Large intestine (tissue), 3 donors: Measurements from ENCODE around the gene MRPS25. TPM values are rescaled to one million over a fixed set of nuclear protein-coding genes. Genes with fewer than 3 reads are reported as not detected.

Source experiments
- DNase-seq, 2 donors: peaks; one replicate each; pipeline versions ENCODE4 v3.0.0 to v3.0.0-alpha.2; 2013
- H3K27ac ChIP-seq: one replicate; pipeline ENCODE4 v1.5.1; 2013; ENCODE audit warnings: low read length
- H3K27me3 ChIP-seq: 2 replicates; pipeline ENCODE4 v1.6.1; 2013; ENCODE audit warnings: low read length; ENCODE audit not compliant: control insufficient read depth, insufficient read depth
- H3K36me3 ChIP-seq: 2 replicates; pipeline ENCODE4 v1.6.1; 2013; ENCODE audit warnings: low read length; ENCODE audit not compliant: control insufficient read depth, insufficient read depth
- H3K4me1 ChIP-seq: one replicate; pipeline ENCODE4 v1.6.1; 2013; ENCODE audit warnings: low read length; ENCODE audit not compliant: control insufficient read depth, insufficient read depth
- H3K4me3 ChIP-seq: one replicate; pipeline ENCODE4 v1.5.1; 2013; ENCODE audit warnings: low read length
- H3K9me3 ChIP-seq: one replicate; pipeline ENCODE4 v1.6.1; 2013; ENCODE audit warnings: mild to moderate bottlenecking, low read depth, low read length, moderate library complexity; ENCODE audit not compliant: control insufficient read depth
- WGBS: methylation state at CpG from one replicate; pipeline ENCODE4 v1.1.5; 2013; ENCODE audit warnings: low lambda C conversion rate; ENCODE audit not compliant: insufficient coverage; 5-methylcytosine and 5-hydroxymethylcytosine counted together
- polyA plus RNA-seq: library from polyadenylated mRNA; unstranded; fragments of 120-200 nt; gene quantifications from one replicate; pipeline ENCODE4 v1.2.1, GENCODE V29; 2013

The MRPS25 gene
- polyA plus RNA-seq, 1 donor: 93.4 TPM

DNA sequence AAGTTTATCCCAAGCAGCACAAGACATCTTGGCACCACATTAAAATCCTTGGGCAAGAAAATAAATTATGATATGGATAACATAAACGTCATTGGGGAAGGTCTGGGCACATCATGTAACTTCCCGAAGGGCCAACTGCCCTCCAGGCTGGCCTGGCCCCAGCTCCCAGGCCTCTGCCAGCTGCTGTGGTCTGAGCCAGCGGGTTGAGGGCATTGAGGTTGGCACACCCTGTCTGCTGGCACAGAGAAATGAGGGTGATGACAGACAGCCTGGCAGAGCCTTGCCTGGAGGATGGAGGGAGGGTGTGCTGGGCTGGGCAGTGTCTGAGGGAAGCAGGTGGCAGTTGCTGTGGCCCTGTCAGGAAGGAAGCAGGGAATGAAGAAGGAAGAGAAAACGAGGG lies 37.1 kb upstream of the MRPS25 start:
- Histone ChIP-seq H3K27ac (no peak overlapping the region), H3K27me3 (no peaks in the 10 kb centered on the region), H3K36me3 (no peaks in the 10 kb centered on the region), H3K9me3 (no peaks in the 10 kb centered on the region), H3K4me3 (no peak overlapping the region), H3K4me1 (peaks cover 4% of the 10 kb centered on the region)
- WGBS: 30% methylated on average over 1 of the region's 4 CpGs
- no peak for DNase-seq

DNA sequence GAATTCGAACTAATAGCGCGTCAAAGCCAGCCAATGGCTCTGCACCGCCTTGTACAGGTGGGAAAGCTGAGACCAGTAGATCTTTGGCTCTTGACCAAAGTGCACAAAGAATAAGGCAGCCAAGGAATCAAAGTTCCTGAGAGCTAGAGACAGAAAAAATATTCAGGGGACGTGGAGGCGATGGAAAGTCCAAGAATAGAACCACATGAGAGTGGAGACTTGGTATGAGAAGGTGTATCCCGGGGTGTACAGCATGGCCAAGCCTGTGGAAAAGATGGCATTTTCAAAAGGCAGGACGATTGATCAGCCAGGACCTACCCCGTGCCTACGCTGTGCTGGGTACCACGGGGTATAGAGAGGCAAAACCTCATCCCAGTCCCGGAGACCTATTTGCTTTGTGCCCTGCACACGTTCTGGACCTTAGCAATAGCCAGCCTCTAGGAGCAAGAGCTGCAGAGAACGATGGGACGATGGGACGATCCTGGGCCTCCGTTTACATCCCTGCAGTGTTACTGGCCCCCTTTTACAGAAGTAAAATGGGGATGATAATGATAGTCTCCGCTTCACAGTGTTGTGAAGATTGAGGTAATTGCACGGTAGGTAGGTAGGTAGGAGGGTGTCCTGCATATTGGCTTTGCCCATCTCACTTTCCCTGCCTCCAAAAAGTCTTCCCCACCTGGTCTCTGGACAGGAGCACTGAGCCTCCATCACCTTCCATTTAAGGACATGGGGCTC lies 34.4 kb upstream of the MRPS25 start:
- DNase-seq: no peak
- peak overlapping the region; percentile 83 for H3K4me3 ChIP-seq
- no peaks in the 10 kb centered on the region for H3K27me3 ChIP-seq
- H3K4me1 ChIP-seq: peaks cover 4% of the 10 kb centered on the region
- H3K36me3 ChIP-seq: peaks cover 16% of the 10 kb centered on the region
- no peaks in the 10 kb centered on the region for H3K9me3 ChIP-seq
- H3K27ac ChIP-seq: peak overlapping the region; percentile 79
- WGBS: no CpG with 5 or more reads among the region's 19 CpGs

DNA sequence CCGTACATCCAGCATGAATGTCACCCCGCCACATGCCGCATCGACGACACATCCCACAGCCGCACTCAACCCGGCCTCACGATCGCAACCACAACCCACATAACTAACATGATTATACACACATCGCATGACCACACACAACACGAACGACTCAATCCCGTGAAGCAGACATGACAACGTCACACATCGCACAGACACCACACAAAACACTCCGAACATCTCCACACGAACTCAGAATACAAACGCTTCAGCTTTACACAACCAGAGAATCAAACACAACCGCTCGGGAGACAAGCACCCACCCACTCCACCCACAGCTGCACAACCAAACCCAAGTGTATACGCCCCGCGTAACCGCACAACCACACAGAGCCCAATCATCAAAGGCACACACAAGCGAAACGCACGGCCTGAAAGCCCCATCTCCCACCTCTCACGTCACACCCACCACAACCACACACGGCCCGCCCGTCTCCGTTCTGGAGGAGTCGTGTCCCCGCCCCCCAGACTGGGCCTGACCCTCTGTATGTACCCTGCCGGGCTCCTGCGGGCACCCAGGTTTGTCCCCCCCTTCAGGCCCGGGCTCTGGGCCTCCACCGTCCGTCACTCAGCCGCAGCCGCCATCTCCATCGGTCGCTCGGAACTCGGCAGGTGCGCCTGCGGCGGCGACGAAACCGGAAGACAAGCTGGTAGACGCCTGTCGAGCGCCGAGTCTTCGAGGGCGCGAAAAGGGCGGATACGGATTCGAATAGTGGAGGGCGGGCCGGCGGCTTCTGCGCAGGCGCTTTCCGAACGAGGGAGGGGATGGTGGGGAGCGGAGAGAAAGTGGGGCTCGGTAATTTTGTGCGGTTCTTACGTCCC lies 33.6 kb upstream of the MRPS25 start, which contains the start of gene RBSN:
RBSN (minus strand) TSS at position 646 of the 861 bp plus-strand sequence. CDS start 3,028 bp downstream, outside the sequence.
- Histone ChIP-seq H3K9me3 (no peaks in the 10 kb centered on the region), H3K27me3 (no peaks in the 10 kb centered on the region), H3K4me1 (peaks cover 4% of the 10 kb centered on the region), H3K36me3 (peaks cover 24% of the 10 kb centered on the region), H3K27ac (peak within 1 kb of the TSS; percentile 79), H3K4me3 (peak within 1 kb of the TSS; percentile 83)
- peak; percentile 90 to 97 for DNase-seq
- WGBS: no CpG with 5 or more reads among the region's 72 CpGs

DNA sequence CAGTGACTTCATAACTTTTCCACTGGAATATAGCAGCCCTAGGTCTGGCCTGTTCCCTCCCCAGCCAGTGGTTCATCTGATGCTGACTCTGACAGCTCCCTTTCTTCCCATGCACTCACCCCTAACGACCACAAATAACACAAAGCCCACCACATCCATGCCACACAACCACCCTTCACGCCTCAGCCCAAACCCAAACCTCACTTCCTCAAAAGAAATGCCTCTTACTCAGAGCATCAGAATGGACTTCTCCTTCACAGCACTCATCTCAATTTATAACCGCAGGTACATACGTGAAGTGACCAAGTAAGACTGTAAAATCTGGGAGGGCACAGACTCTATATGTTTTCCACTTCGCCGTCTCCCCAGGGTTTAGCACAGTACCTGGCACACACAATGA lies 32.8 kb upstream of the MRPS25 start:
- Histone ChIP-seq H3K27ac (no peak overlapping the region), H3K27me3 (no peaks in the 10 kb centered on the region), H3K36me3 (peaks cover 27% of the 10 kb centered on the region), H3K9me3 (no peaks in the 10 kb centered on the region), H3K4me1 (peaks cover 4% of the 10 kb centered on the region), H3K4me3 (peak overlapping the region; percentile 83)
- DNase-seq: no peak
- WGBS: no CpG with 5 or more reads among the region's 6 CpGs

DNA sequence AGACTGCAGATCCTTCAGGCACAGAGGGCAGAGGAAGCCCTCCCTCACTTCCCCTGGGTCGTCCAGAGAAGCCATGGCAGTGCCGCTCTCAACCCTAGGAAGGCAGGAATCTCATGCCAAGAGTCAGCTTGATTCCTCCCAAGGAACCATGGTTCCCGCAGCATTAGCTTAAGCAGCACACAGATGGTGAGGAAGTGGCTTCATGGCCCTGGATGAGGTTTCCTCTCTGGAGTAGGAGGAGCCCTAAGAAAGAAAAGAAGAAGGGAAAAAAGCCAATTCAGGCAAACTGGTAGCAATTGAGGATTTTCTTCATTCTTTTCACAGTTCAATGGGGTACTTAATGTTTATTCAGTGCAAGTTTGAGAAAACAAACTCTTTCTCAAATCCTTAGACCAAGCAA lies 30.9 kb upstream of the MRPS25 start:
- Histone ChIP-seq H3K9me3 (no peaks in the 10 kb centered on the region), H3K4me3 (no peak overlapping the region), H3K27me3 (no peaks in the 10 kb centered on the region), H3K36me3 (peaks cover 33% of the 10 kb centered on the region), H3K27ac (no peak overlapping the region), H3K4me1 (peaks cover 4% of the 10 kb centered on the region)
- no peak for DNase-seq
- WGBS: 100% methylated on average over 1 of the region's 3 CpGs

DNA sequence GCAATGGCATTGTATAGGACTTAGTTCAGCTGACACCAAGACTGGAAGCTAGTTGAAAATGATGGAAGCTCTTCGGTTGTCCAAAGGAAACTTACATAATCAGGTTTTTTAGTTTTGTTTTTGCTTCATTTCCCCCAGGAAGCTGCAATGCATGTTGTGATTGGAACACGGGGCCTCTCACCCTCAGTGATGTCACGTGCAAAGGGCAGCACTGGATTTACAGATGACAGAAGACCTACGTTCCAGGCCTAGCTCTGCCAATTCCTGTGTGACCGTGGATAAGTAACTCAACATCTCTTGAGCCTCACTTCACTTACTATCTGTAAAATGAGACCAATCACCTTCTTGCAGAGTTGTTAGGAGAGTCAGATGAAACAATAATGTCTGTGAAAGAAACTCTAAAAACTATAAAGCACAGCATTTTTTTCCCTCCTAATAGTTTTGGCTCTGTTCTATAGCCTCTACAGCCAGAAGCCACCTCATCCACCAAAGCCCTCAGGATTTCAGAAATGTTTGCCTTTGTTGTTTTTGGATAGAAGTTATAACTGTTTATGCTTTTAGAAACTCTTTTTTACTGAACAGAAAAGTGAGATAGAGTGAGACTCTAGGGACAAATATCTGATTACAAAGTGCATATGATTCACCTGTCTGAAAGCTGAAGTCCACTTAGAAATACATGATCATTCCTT lies 29.2 kb upstream of the MRPS25 start:
- H3K36me3 ChIP-seq: peaks cover 40% of the 10 kb centered on the region
- H3K27me3 ChIP-seq: no peaks in the 10 kb centered on the region
- no peak for DNase-seq
- WGBS: 80% methylated on average over 1 of the region's 5 CpGs
- H3K9me3 ChIP-seq: no peaks in the 10 kb centered on the region
- no peak overlapping the region for H3K4me3 ChIP-seq
- H3K4me1 ChIP-seq: peaks cover 4% of the 10 kb centered on the region
- H3K27ac ChIP-seq: no peak overlapping the region

DNA sequence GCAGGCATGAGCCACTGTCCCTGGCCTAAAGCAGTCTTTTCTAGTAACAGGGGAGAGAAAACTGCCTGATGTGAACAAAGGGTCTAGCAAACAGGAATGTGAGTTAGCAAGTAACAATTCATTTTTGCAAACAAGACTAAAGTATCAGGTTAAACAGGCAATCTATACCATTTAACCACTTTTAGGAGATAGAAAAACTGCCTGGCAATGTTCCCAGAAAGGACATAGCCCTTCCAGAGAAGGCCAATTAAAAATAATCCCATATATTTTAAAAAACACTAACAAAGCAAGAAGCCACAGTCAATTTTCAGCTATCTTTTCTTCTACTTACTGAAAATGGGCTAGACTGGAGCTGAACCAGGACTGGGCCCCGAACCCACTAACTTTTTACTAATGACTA lies 27.6 kb upstream of the MRPS25 start:
- WGBS: 88% methylated on average over 1 of the region's 1 CpG

DNA sequence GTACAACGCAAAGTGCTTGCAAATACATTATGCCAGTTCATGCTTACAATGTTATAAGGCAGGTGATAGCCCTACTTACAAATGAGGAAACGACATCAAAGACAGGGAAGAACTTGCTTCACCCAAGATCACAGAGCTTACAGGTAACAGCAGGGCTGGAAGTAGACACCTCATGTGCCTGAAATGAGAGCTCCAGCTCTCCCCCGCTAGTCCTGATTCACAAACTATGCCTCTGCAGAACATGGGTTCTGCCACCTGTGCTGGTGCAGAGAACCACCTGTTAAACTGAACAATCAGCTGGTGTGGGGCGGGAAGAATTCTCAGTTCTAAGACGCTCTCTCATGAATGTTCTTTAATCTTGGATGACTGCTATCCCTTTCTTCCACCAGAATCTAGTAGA lies 26.5 kb upstream of the MRPS25 start:
- no peak for DNase-seq
- no peaks in the 10 kb centered on the region for H3K9me3 ChIP-seq
- H3K27me3 ChIP-seq: no peaks in the 10 kb centered on the region
- no peak overlapping the region for H3K4me3 ChIP-seq
- peaks cover 59% of the 10 kb centered on the region for H3K36me3 ChIP-seq
- no peaks in the 10 kb centered on the region for H3K4me1 ChIP-seq
- no CpG with 5 or more reads among the region's 5 CpGs for WGBS
- no peak overlapping the region for H3K27ac ChIP-seq

More for the DNA sequence above, 27.6 kb upstream of the MRPS25 start:
- Histone ChIP-seq H3K36me3 (peaks cover 54% of the 10 kb centered on the region), H3K27ac (no peak overlapping the region), H3K27me3 (no peaks in the 10 kb centered on the region), H3K9me3 (no peaks in the 10 kb centered on the region), H3K4me3 (no peak overlapping the region), H3K4me1 (peaks cover 1% of the 10 kb centered on the region)
- no peak for DNase-seq

DNA sequence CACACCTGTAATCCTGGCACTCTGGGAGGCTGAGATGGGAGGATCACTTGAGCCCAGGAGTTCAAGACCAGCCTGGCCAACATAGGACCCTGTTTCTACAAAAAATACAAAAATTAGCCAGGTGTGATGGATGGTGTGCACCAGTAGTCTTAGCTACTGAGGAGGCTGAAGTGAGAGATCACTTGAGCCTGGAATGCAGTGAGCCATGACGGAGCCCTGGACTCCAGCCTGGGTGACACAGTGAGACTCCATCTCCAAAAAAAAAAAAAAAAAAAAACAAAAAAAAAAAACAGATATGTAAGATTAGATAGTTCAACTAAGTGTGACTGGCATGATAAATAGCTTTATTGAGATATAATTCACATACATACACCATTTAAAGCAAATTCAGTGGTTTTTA lies 24.1 kb upstream of the MRPS25 start:
- Histone ChIP-seq H3K9me3 (no peaks in the 10 kb centered on the region), H3K27me3 (no peaks in the 10 kb centered on the region), H3K4me3 (no peak overlapping the region), H3K27ac (no peak overlapping the region), H3K36me3 (peaks cover 59% of the 10 kb centered on the region), H3K4me1 (no peaks in the 10 kb centered on the region)
- WGBS: no CpG with 5 or more reads among the region's 1 CpG
- no peak for DNase-seq

DNA sequence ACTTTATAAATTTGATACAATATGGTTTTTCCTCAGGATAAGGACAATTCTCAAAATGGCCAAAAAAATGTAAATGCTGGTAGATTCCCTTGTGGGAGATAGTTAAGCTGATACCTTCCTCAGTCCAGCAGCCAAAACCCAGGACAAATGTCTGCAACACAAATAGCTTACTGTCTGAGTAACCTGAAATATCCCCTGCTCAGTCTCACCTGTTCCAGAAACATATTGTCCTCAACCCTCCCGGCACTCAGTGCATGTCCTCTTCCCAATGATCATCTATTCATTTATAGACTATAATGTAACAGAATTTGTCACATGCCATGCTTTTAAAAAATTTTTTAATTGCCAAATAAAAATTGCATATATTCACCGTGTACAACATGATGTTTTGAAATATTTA lies 21.6 kb upstream of the MRPS25 start:
- Histone ChIP-seq H3K4me3 (no peak overlapping the region), H3K27ac (no peak overlapping the region), H3K36me3 (peaks cover 76% of the 10 kb centered on the region), H3K27me3 (no peaks in the 10 kb centered on the region), H3K4me1 (no peaks in the 10 kb centered on the region), H3K9me3 (no peaks in the 10 kb centered on the region)
- WGBS: 100% methylated on average over 1 of the region's 2 CpGs
- DNase-seq: no peak
